Endothelial cell of umbilical vein (primary cell): Measurements from ENCODE around the gene MOB2.
"Not testable (repeated sequence)": the region's sequence is repeated elsewhere in the genome, so short reads cannot be mapped to it uniquely, and the experiment has no call there.

Experiments
- MAX ChIP-seq: IDR thresholded peaks from 2 replicates; pipeline ENCODE4 v1.6.1; 2011; ENCODE audit not compliant: insufficient read depth, insufficient read length
- POLR2A ChIP-seq: IDR thresholded peaks from 2 replicates; pipeline ENCODE4 v1.6.1; 2012; ENCODE audit warnings: low read depth, mild to moderate bottlenecking, control low read depth, low read length
- POLR2AphosphoS5 ChIP-seq: IDR thresholded peaks from 2 replicates; pipeline ENCODE4 v1.6.1; 2012; ENCODE audit warnings: low read depth, mild to moderate bottlenecking, control low read depth, low read length, moderate library complexity; ENCODE audit not compliant: insufficient read depth

- TF ChIP-seq POLR2A, MAX, POLR2AphosphoS5: not testable (repeated sequence)
Observed at GRCh38 chr11:1435479-1435819, 51.1 kb downstream of the MOB2 start.
